H9 (cell line): ENCODE results near the gene AP2A2. TPM values are rescaled to one million over a fixed set of nuclear protein-coding genes. Genes with fewer than 3 reads are reported as not detected.

Experiments
- DNase-seq: peaks from one replicate; pipeline ENCODE4 v3.0.0-alpha.2; 2017
- H2AFZ ChIP-seq: one replicate; pipeline ENCODE4 v1.6.1; 2013; ENCODE audit warnings: mild to moderate bottlenecking, low read length, control low read depth, moderate library complexity
- H2AK5ac ChIP-seq: 2 replicates; pipeline ENCODE4 v1.6.1; 2013; ENCODE audit warnings: low read length, control low read depth, mixed read lengths; ENCODE audit not compliant: insufficient read length
- H2BK120ac ChIP-seq: one replicate; pipeline ENCODE4 v1.6.1; 2013; ENCODE audit warnings: low read depth, mild to moderate bottlenecking, low read length, control low read depth, inconsistent platforms; ENCODE audit not compliant: poor library complexity, severe bottlenecking
- H2BK12ac ChIP-seq: 2 replicates; pipeline ENCODE4 v1.6.1; 2013; ENCODE audit warnings: low read length, control low read depth, mixed read lengths, low read depth; ENCODE audit not compliant: insufficient read length
- H2BK15ac ChIP-seq: 2 replicates; pipeline ENCODE4 v1.6.1; 2013; ENCODE audit warnings: low read depth, low read length, control low read depth
- H2BK20ac ChIP-seq: one replicate; pipeline ENCODE4 v1.6.1; 2013; ENCODE audit warnings: low read depth, mild to moderate bottlenecking, low read length, control low read depth, inconsistent platforms; ENCODE audit not compliant: poor library complexity, severe bottlenecking
- H2BK5ac ChIP-seq: 2 replicates; pipeline ENCODE4 v1.6.1; 2013; ENCODE audit warnings: low read length, control low read depth, mixed read lengths; ENCODE audit not compliant: insufficient read length
- H3K14ac ChIP-seq: 2 replicates; pipeline ENCODE4 v1.6.1; 2013; ENCODE audit warnings: low read length, control low read depth; ENCODE audit not compliant: insufficient read depth
- H3K18ac ChIP-seq: 2 replicates; pipeline ENCODE4 v1.6.1; 2013; ENCODE audit warnings: low read depth, mild to moderate bottlenecking, mixed read lengths, low read length, control low read depth; ENCODE audit not compliant: insufficient read length
- H3K23ac ChIP-seq: 2 replicates; pipeline ENCODE4 v1.6.1; 2013; ENCODE audit warnings: low read length, control low read depth, mixed read lengths, low read depth; ENCODE audit not compliant: insufficient read length
- H3K23me2 ChIP-seq: 2 replicates; pipeline ENCODE4 v1.6.1; 2013; ENCODE audit warnings: low read depth, mild to moderate bottlenecking, mixed read lengths, low read length, control low read depth; ENCODE audit not compliant: insufficient read length, poor library complexity, severe bottlenecking
- H3K27ac ChIP-seq: 2 replicates; pipeline ENCODE4 v1.5.1; 2013; ENCODE audit warnings: low read length, control low read depth, mixed read lengths, low read depth; ENCODE audit not compliant: insufficient read length
- H3K27me3 ChIP-seq: 2 replicates; pipeline ENCODE4 v1.6.1; 2013; ENCODE audit warnings: low read length, control low read depth, inconsistent platforms; ENCODE audit not compliant: insufficient read depth
- H3K4ac ChIP-seq: 2 replicates; pipeline ENCODE4 v1.6.1; 2013; ENCODE audit warnings: low read depth, mild to moderate bottlenecking, control low read depth, inconsistent platforms, low read length, moderate library complexity
- H3K4me1 ChIP-seq: 2 replicates; pipeline ENCODE4 v1.6.1; 2013; ENCODE audit warnings: low read length, control low read depth, inconsistent platforms; ENCODE audit not compliant: insufficient read depth
- H3K4me2 ChIP-seq: 2 replicates; pipeline ENCODE4 v1.6.1; 2013; ENCODE audit warnings: low read length, control low read depth, mixed read lengths; ENCODE audit not compliant: insufficient read length, insufficient read depth
- H3K56ac ChIP-seq: 2 replicates; pipeline ENCODE4 v1.6.1; 2013; ENCODE audit warnings: low read depth, mild to moderate bottlenecking, mixed read lengths, low read length, control low read depth; ENCODE audit not compliant: insufficient read length
- H3K79me1 ChIP-seq: 2 replicates; pipeline ENCODE4 v1.6.1; 2013; ENCODE audit warnings: low read depth, mild to moderate bottlenecking, moderate library complexity, low read length, control low read depth, inconsistent platforms; ENCODE audit not compliant: insufficient read depth, poor library complexity, severe bottlenecking
- H3K79me2 ChIP-seq: 2 replicates; pipeline ENCODE4 v1.6.1; 2013; ENCODE audit warnings: low read length, control low read depth, inconsistent platforms; ENCODE audit not compliant: insufficient read depth
- H3K9ac ChIP-seq: 2 replicates; pipeline ENCODE4 v1.6.1; 2013; ENCODE audit warnings: low read length, control low read depth, mixed read lengths; ENCODE audit not compliant: insufficient read length; ENCODE audit errors: extremely low read depth
- H3K9me3 ChIP-seq: one replicate; pipeline ENCODE4 v1.6.1; 2013; ENCODE audit warnings: low read depth, low read length, inconsistent platforms; ENCODE audit not compliant: control insufficient read depth
- H3T11ph ChIP-seq: one replicate; pipeline ENCODE4 v1.6.1; 2013; ENCODE audit warnings: mild to moderate bottlenecking, low read length, control low read depth, inconsistent platforms
- H4K20me1 ChIP-seq: one replicate; pipeline ENCODE4 v1.6.1; 2013; ENCODE audit not compliant: control insufficient read depth, insufficient read length, insufficient read depth
- H4K5ac ChIP-seq: 2 replicates; pipeline ENCODE4 v1.6.1; 2013; ENCODE audit warnings: low read depth, mild to moderate bottlenecking, mixed read lengths, low read length, control low read depth; ENCODE audit not compliant: insufficient read length
- H4K8ac ChIP-seq: replicated peaks from 2 replicates; pipeline ENCODE4 v1.6.1; 2013; ENCODE audit warnings: low read length, control low read depth, mixed read lengths, low read depth; ENCODE audit not compliant: insufficient read length
- H4K91ac ChIP-seq: 2 replicates; pipeline ENCODE4 v1.6.1; 2013; ENCODE audit warnings: low read depth, mild to moderate bottlenecking, moderate library complexity, mixed read lengths, low read length, control low read depth; ENCODE audit not compliant: insufficient read length
- H3K27ac Mint-ChIP-seq, 3 experiments: 2 replicates in 2 of 3; 3 replicates in 1 of 3; pipeline ENCODE4 v1.8.0; 2020 to 2021; ENCODE audit warnings: mixed read lengths in 3 of 3, mild to moderate bottlenecking in 1 of 3, moderate library complexity in 1 of 3
- H3K27me3 Mint-ChIP-seq: 2 replicates; pipeline ENCODE4 v1.8.0; 2021; ENCODE audit warnings: low read depth, mild to moderate bottlenecking, moderate library complexity, mixed read lengths
- H3K36me3 Mint-ChIP-seq, 3 experiments: 2 replicates in 2 of 3; 3 replicates in 1 of 3; pipeline ENCODE4 v1.8.0; 2020 to 2021; ENCODE audit warnings: low read depth in 3 of 3, mixed read lengths in 3 of 3; ENCODE audit not compliant: insufficient read depth in 1 of 3
- H3K4me1 Mint-ChIP-seq, 2 experiments: 2 replicates each; pipeline ENCODE4 v1.8.0; 2020; ENCODE audit warnings: mixed read lengths in 2 of 2
- H3K4me3 Mint-ChIP-seq, 2 experiments: 2 replicates in 1 of 2; 3 replicates in 1 of 2; pipeline ENCODE4 v1.8.0; 2020 to 2021; ENCODE audit warnings: mild to moderate bottlenecking in 2 of 2, mixed read lengths in 2 of 2, moderate library complexity in 1 of 2
- H3K9me3 Mint-ChIP-seq, 2 experiments: 2 replicates in 1 of 2; 3 replicates in 1 of 2; pipeline ENCODE4 v1.8.0; 2020; ENCODE audit warnings: mild to moderate bottlenecking in 2 of 2, mixed read lengths in 2 of 2, moderate library complexity in 1 of 2
- WGBS: extraction: QIAGEN DNeasy Blood & Tissue Kit; methylation state at CpG from one replicate; pipeline ENCODE4 v1.1.7; 2013; ENCODE audit warnings: missing lambda C conversion rate, low lambda C conversion rate, mixed read lengths; ENCODE audit not compliant: insufficient read length; ENCODE audit errors: extremely low coverage; 5-methylcytosine and 5-hydroxymethylcytosine counted together
- total RNA-seq: library from RNA; stranded (reverse); gene quantifications from 2 replicates; pipeline ENCODE4 v1.2.1, GENCODE V29; 2021
- TF ChIP-seq, protein P1 (sequence below): fragments of 200-600 bp; sonication (generic); conservative IDR thresholded peaks from 3 replicates; pipeline ENCODE4 v1.8.0; 2021; ENCODE audit warnings: antibody characterized with exemption, mild to moderate bottlenecking

The AP2A2 gene
- total RNA-seq, 1 experiment from 2014 or later = 53.7 TPM

DNA sequence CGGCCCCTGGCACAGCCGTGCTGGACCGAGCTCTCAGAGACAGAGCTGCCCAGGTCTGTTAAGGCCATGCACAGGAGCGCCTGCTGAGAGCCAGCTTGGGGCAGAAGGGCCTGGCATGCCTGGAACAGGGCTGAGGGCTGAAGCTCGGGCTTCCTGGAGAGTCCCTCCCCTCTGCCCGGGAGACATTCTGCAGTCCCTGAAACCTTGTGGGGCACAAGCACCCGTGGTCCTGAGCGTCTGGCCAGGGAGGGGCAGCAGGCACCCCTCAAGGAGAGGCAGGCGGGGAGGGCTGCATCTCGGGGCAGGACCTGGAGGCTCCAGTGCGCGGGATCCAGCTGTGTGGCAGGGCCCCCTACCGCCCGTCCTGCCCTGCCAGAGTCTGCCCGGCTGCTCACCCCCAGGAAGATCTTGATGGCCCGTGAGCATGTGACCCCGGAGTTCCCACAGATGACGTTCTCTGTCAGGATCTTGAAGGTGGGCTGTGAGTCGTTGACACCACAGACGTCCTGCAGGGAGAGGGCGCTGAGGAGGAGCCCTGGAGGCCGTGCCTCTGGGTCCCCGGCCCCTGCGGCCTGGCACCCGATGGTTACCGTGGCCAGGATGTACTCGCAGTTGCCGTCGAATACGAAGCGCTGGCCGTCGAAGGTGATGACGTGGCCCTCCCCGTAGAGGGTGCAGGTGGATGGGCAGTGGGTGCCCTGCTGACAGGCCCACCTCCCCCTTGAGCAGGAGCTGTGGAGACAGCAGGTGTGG lies 99.9 kb downstream of the AP2A2 start:
- no peak overlapping the region for H4K8ac ChIP-seq
- H2BK20ac ChIP-seq = no peak overlapping the region
- DNase-seq = no peak
- no peak overlapping the region for H2AK5ac ChIP-seq
- no peak overlapping the region for H2BK120ac ChIP-seq
- H4K20me1 ChIP-seq = no peaks in the 10 kb centered on the region
- H3K27me3 ChIP-seq = no peaks in the 10 kb centered on the region
- H2BK12ac ChIP-seq = no peak overlapping the region
- Mint-ChIP-seq H3K27ac (no peak overlapping the region), H3K9me3 (no peaks in the 10 kb centered on the region), H3K4me3 (no peak overlapping the region), H3K4me1 (no peaks in the 10 kb centered on the region), H3K27me3 (no peaks in the 10 kb centered on the region), H3K36me3 (no peaks in the 10 kb centered on the region; a peak in 1 of 7 replicates)
- H3K23me2 ChIP-seq = no peaks in the 10 kb centered on the region
- no peak overlapping the region for H4K5ac ChIP-seq
- H3K9ac ChIP-seq = no peak overlapping the region
- H3T11ph ChIP-seq = no peak overlapping the region
- no peak overlapping the region for H4K91ac ChIP-seq
- no CpG with 5 or more reads among the region's 35 CpGs for WGBS
- TF ChIP-seq, protein P1, sequence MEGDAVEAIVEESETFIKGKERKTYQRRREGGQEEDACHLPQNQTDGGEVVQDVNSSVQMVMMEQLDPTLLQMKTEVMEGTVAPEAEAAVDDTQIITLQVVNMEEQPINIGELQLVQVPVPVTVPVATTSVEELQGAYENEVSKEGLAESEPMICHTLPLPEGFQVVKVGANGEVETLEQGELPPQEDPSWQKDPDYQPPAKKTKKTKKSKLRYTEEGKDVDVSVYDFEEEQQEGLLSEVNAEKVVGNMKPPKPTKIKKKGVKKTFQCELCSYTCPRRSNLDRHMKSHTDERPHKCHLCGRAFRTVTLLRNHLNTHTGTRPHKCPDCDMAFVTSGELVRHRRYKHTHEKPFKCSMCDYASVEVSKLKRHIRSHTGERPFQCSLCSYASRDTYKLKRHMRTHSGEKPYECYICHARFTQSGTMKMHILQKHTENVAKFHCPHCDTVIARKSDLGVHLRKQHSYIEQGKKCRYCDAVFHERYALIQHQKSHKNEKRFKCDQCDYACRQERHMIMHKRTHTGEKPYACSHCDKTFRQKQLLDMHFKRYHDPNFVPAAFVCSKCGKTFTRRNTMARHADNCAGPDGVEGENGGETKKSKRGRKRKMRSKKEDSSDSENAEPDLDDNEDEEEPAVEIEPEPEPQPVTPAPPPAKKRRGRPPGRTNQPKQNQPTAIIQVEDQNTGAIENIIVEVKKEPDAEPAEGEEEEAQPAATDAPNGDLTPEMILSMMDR = no peak
- H3K4me2 ChIP-seq = no peak overlapping the region
- H3K14ac ChIP-seq = no peak overlapping the region
- no peak overlapping the region for H3K27ac ChIP-seq
- H3K56ac ChIP-seq = no peak overlapping the region
- H2BK5ac ChIP-seq = no peak overlapping the region
- H2AFZ ChIP-seq = no peak overlapping the region
- no peaks in the 10 kb centered on the region for H3K4me1 ChIP-seq
- H3K23ac ChIP-seq = no peak overlapping the region
- no peak overlapping the region for H2BK15ac ChIP-seq
- H3K18ac ChIP-seq = no peak overlapping the region
- no peaks in the 10 kb centered on the region for H3K79me2 ChIP-seq
- no peaks in the 10 kb centered on the region for H3K9me3 ChIP-seq
- no peaks in the 10 kb centered on the region for H3K79me1 ChIP-seq
- no peak overlapping the region for H3K4ac ChIP-seq
